ENCODE measurements around the gene PEAK1.

- TF ChIP-seq, protein P1, sequence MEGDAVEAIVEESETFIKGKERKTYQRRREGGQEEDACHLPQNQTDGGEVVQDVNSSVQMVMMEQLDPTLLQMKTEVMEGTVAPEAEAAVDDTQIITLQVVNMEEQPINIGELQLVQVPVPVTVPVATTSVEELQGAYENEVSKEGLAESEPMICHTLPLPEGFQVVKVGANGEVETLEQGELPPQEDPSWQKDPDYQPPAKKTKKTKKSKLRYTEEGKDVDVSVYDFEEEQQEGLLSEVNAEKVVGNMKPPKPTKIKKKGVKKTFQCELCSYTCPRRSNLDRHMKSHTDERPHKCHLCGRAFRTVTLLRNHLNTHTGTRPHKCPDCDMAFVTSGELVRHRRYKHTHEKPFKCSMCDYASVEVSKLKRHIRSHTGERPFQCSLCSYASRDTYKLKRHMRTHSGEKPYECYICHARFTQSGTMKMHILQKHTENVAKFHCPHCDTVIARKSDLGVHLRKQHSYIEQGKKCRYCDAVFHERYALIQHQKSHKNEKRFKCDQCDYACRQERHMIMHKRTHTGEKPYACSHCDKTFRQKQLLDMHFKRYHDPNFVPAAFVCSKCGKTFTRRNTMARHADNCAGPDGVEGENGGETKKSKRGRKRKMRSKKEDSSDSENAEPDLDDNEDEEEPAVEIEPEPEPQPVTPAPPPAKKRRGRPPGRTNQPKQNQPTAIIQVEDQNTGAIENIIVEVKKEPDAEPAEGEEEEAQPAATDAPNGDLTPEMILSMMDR (IDR thresholded peaks at IDR 0.05), result no peak
- no peak for TF ChIP-seq POLR2AphosphoS5 (IDR thresholded peaks at IDR 0.05)
Measured at GRCh38 chr15:77437264-77437663, 17.4 kb upstream of the PEAK1 start.
